Gastroesophageal sphincter (tissue), 3 donors: ENCODE measurements around the gene CETN2.

Experiments used
- POLR2A ChIP-seq, 2 donors: fragments of 450-650 bp; IDR thresholded peaks; one replicate each; pipeline ENCODE4 v1.6.1; 2017; ENCODE audit warnings: antibody characterized with exemption in 2 of 2, mild to moderate bottlenecking in 2 of 2, moderate library complexity in 1 of 2
- POLR2AphosphoS5 ChIP-seq: sonication (generic); formaldehyde crosslinking; IDR thresholded peaks from one replicate; pipeline ENCODE4 v1.6.1; 2017; ENCODE audit warnings: antibody characterized with exemption
- TF ChIP-seq, protein P1 (sequence below), 4 experiments: fragments of 200-600 bp in 2 of 4; fragments of 450-650 bp in 2 of 4; sonication (generic) in 1 of 4; IDR thresholded peaks; one replicate each; pipeline ENCODE4 v1.5.1; 2017 to 2019; ENCODE audit warnings: antibody characterized with exemption in 4 of 4, mild to moderate bottlenecking in 2 of 4, moderate library complexity in 2 of 4

DNA sequence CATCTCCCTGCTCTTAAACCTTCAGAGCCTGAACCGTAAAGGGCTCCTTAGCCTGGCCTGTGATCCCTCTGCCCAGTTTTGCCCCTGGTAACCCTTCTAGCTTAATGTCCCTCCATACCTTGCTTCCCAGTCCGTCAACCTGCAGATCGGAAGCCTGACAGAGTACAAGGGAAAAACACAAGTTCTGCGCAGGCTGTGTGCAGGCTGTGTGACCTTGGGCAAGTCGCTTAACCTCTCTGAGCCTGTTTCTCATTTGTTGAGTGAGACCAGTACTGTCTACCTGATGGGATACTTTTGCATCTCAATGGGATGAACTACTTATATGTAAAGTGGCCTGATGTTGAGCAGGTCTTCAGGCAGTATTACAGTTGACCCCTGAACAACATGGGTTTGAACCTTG is 2.0 kb upstream of the CETN2 start:
- TF ChIP-seq, protein P1, sequence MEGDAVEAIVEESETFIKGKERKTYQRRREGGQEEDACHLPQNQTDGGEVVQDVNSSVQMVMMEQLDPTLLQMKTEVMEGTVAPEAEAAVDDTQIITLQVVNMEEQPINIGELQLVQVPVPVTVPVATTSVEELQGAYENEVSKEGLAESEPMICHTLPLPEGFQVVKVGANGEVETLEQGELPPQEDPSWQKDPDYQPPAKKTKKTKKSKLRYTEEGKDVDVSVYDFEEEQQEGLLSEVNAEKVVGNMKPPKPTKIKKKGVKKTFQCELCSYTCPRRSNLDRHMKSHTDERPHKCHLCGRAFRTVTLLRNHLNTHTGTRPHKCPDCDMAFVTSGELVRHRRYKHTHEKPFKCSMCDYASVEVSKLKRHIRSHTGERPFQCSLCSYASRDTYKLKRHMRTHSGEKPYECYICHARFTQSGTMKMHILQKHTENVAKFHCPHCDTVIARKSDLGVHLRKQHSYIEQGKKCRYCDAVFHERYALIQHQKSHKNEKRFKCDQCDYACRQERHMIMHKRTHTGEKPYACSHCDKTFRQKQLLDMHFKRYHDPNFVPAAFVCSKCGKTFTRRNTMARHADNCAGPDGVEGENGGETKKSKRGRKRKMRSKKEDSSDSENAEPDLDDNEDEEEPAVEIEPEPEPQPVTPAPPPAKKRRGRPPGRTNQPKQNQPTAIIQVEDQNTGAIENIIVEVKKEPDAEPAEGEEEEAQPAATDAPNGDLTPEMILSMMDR (IDR thresholded peaks at IDR 0.05): no peak
- TF ChIP-seq POLR2A (IDR thresholded peaks at IDR 0.05): no peak
- TF ChIP-seq POLR2AphosphoS5: no peak
